H1 (cell line): ENCODE data around the gene KLHL24. TPM values are rescaled to one million over a fixed set of nuclear protein-coding genes. Genes with fewer than 3 reads are reported as not detected.

Experiments
- CTCF ChIA-PET: fragments of 300-600 bp; sonication (Branson Sonifier 250); formaldehyde crosslinking; loops from one replicate; lab custom pipeline; 2021; ENCODE audit not compliant: partially characterized antibody; lab: Charles Lee
- POLR2A ChIA-PET: fragments of 300-600 bp; sonication (Branson Sonifier 250); formaldehyde crosslinking; loops from one replicate; lab custom pipeline; 2021; ENCODE audit warnings: inconsistent platforms; ENCODE audit not compliant: partially characterized antibody; lab: Charles Lee
- DNase-seq, 2 experiments: peaks; one replicate each; pipeline versions ENCODE4 v3.0.0 to v3.0.0-alpha.2; 2010 to 2022; ENCODE audit warnings: low spot score in 2 of 2, low read depth in 1 of 2, mixed read lengths in 1 of 2
- FAIRE-seq: peaks from 2 replicates; lab custom pipeline; 2011; peaks lifted over from hg19 to GRCh38; lab: Jason Lieb, UNC
- H2AFZ ChIP-seq: 2 replicates; pipeline ENCODE4 v1.8.1; 2012; ENCODE audit warnings: low read length, inconsistent platforms
- H2AK5ac ChIP-seq: 2 replicates; pipeline ENCODE4 v1.6.1; 2013; ENCODE audit warnings: low read depth, low read length
- H2BK120ac ChIP-seq: replicated peaks from 2 replicates; pipeline ENCODE3; 2013; ENCODE audit warnings: low read depth, low read length, inconsistent platforms
- H2BK12ac ChIP-seq: 2 replicates; pipeline ENCODE4 v1.6.1; 2013; ENCODE audit warnings: low read depth, low read length
- H2BK15ac ChIP-seq: 2 replicates; pipeline ENCODE4 v1.6.1; 2013; ENCODE audit warnings: low read length
- H2BK20ac ChIP-seq: 2 replicates; pipeline ENCODE4 v1.6.1; 2013; ENCODE audit warnings: low read length
- H2BK5ac ChIP-seq: 2 replicates; pipeline ENCODE4 v1.6.1; 2013; ENCODE audit warnings: low read depth, low read length
- H3K14ac ChIP-seq: 2 replicates; pipeline ENCODE4 v1.6.1; 2013; ENCODE audit warnings: inconsistent platforms; ENCODE audit not compliant: insufficient read length
- H3K18ac ChIP-seq: 2 replicates; pipeline ENCODE4 v1.6.1; 2013; ENCODE audit warnings: low read length; ENCODE audit errors: extremely low read depth
- H3K23ac ChIP-seq: 2 replicates; pipeline ENCODE4 v1.6.1; 2013; ENCODE audit warnings: inconsistent platforms; ENCODE audit not compliant: insufficient read length
- H3K23me2 ChIP-seq: 2 replicates; pipeline ENCODE4 v1.6.1; 2013; ENCODE audit warnings: low read depth, low read length
- H3K27ac ChIP-seq: 2 replicates; pipeline ENCODE4 v1.6.1; 2011; ENCODE audit warnings: low read depth, low read length, inconsistent platforms
- H3K27me3 ChIP-seq, 4 experiments: replicated peaks in 1 of 4; 1 replicate in 1 of 4; 2 replicates in 3 of 4; pipeline versions ENCODE4 v1.6.1 to v1.8.1; 2011 to 2013; ENCODE audit warnings: low read length in 3 of 4, mild to moderate bottlenecking in 3 of 4, inconsistent platforms in 2 of 4, mixed read lengths in 2 of 4, moderate library complexity in 1 of 4; ENCODE audit not compliant: control insufficient read depth in 3 of 4, insufficient read depth in 3 of 4; ENCODE audit errors: extremely low read depth in 1 of 4
- H3K36me3 ChIP-seq, 4 experiments: 2 replicates each; pipeline versions ENCODE4 v1.6.1 to v1.8.1; 2011 to 2013; ENCODE audit warnings: mild to moderate bottlenecking in 4 of 4, low read length in 3 of 4, moderate library complexity in 2 of 4, control low read depth in 1 of 4, inconsistent platforms in 1 of 4; ENCODE audit not compliant: insufficient read depth in 4 of 4, control insufficient read depth in 2 of 4
- H3K4ac ChIP-seq: replicated peaks from 2 replicates; pipeline ENCODE3; 2013; ENCODE audit warnings: low read length, low read depth, mixed read lengths, inconsistent platforms; ENCODE audit not compliant: insufficient read length
- H3K4me1 ChIP-seq, 4 experiments: replicated peaks in 1 of 4; 1 replicate in 1 of 4; 2 replicates in 3 of 4; pipeline versions ENCODE4 v1.6.1 to v1.8.1; 2011 to 2013; ENCODE audit warnings: low read length in 3 of 4, inconsistent platforms in 2 of 4, mixed read lengths in 1 of 4; ENCODE audit not compliant: insufficient read depth in 4 of 4, control insufficient read depth in 3 of 4
- H3K4me2 ChIP-seq, 2 experiments: 2 replicates each; pipeline versions ENCODE4 v1.6.1 to v1.8.1; 2011 to 2013; ENCODE audit warnings: low read depth in 2 of 2, low read length in 2 of 2, control low read depth in 1 of 2, inconsistent platforms in 1 of 2, mild to moderate bottlenecking in 1 of 2; ENCODE audit not compliant: insufficient read depth in 1 of 2
- H3K4me3 ChIP-seq, 4 experiments: fragments of 200-600, 300-600 bp in 1 of 4; sonication (generic), shearing (Covaris generic), sonication (Bioruptor Twin) in 1 of 4; 2 replicates each; pipeline versions ENCODE4 v1.5.1 to v1.8.1; 2011 to 2016; ENCODE audit warnings: low read length in 4 of 4, low read depth in 3 of 4, control low read depth in 2 of 4, inconsistent platforms in 2 of 4, mild to moderate bottlenecking in 2 of 4, mixed read lengths in 1 of 4, moderate library complexity in 1 of 4; ENCODE audit not compliant: insufficient read depth in 2 of 4; ENCODE audit errors: extremely low read depth in 1 of 4
- H3K56ac ChIP-seq: replicated peaks from 2 replicates; pipeline ENCODE3; 2013; ENCODE audit warnings: low read depth, mild to moderate bottlenecking, mixed read lengths, low read length, inconsistent platforms; ENCODE audit not compliant: insufficient read length
- H3K79me1 ChIP-seq: 2 replicates; pipeline ENCODE4 v1.6.1; 2013; ENCODE audit warnings: low read depth, low read length, control low read depth
- H3K79me2 ChIP-seq, 2 experiments: 2 replicates each; pipeline versions ENCODE4 v1.6.1 to v1.8.1; 2012 to 2013; ENCODE audit warnings: low read length in 2 of 2, mild to moderate bottlenecking in 2 of 2, inconsistent platforms in 1 of 2; ENCODE audit not compliant: insufficient read depth in 2 of 2, control insufficient read depth in 1 of 2
- H3K9ac ChIP-seq, 4 experiments: replicated peaks in 1 of 4; 1 replicate in 1 of 4; 2 replicates in 3 of 4; pipeline versions ENCODE4 v1.6.1 to v1.8.1; 2011 to 2013; ENCODE audit warnings: low read depth in 3 of 4, low read length in 3 of 4, control low read depth in 2 of 4, mild to moderate bottlenecking in 2 of 4, moderate library complexity in 2 of 4, inconsistent platforms in 1 of 4; ENCODE audit errors: extremely low read depth in 1 of 4
- H3K9me3 ChIP-seq, 2 experiments: 2 replicates each; pipeline versions ENCODE4 v1.6.1 to v1.8.1; 2012 to 2013; ENCODE audit warnings: mild to moderate bottlenecking in 2 of 2, moderate library complexity in 2 of 2, control low read depth in 1 of 2, inconsistent platforms in 1 of 2, low read depth in 1 of 2, low read length in 1 of 2, mixed read lengths in 1 of 2; ENCODE audit not compliant: insufficient read depth in 2 of 2
- H4K20me1 ChIP-seq, 2 experiments: replicated peaks in 1 of 2; 2 replicates each; pipeline versions ENCODE3 to v1.8.1; 2011 to 2013; ENCODE audit warnings: inconsistent platforms in 2 of 2, low read length in 2 of 2, mild to moderate bottlenecking in 1 of 2; ENCODE audit not compliant: insufficient read depth in 2 of 2, control insufficient read depth in 1 of 2
- H4K5ac ChIP-seq: 2 replicates; pipeline ENCODE4 v1.6.1; 2013; ENCODE audit warnings: low read length, low read depth, mixed read lengths, inconsistent platforms; ENCODE audit not compliant: insufficient read length
- H4K8ac ChIP-seq: 2 replicates; pipeline ENCODE4 v1.8.0; 2013; ENCODE audit warnings: mild to moderate bottlenecking, moderate library complexity, low read length, inconsistent platforms; ENCODE audit not compliant: insufficient read depth; ENCODE audit errors: extremely low read depth
- H4K91ac ChIP-seq: replicated peaks from 2 replicates; pipeline ENCODE3; 2013; ENCODE audit warnings: low read length, mixed read lengths, inconsistent platforms; ENCODE audit not compliant: insufficient read length
- ASH2L ChIP-seq: fragments of 200-600, 300-600 bp; sonication (generic); IDR thresholded peaks from one replicate; pipeline ENCODE4 v1.7.1; 2017; ENCODE audit warnings: low read length
- CBX5 ChIP-seq: fragments of 300-800, 300-1000 bp; sonication (generic); IDR thresholded peaks from 2 replicates; pipeline ENCODE4 v1.7.1; 2016; ENCODE audit warnings: antibody characterized with exemption, low read length, low read depth
- CHD2 ChIP-seq: IDR thresholded peaks from 2 replicates; pipeline ENCODE4 v1.6.1; 2012; ENCODE audit warnings: low read length, improper control_type of control experiment
- CREB1 ChIP-seq: IDR thresholded peaks from 2 replicates; pipeline ENCODE4 v1.6.1; 2012; ENCODE audit warnings: inconsistent platforms
- E2F6 ChIP-seq: IDR thresholded peaks from 2 replicates; pipeline ENCODE4 v1.6.1; 2012; ENCODE audit warnings: inconsistent platforms
- FOSL1 ChIP-seq: IDR thresholded peaks from 2 replicates; pipeline ENCODE4 v1.6.1; 2011; ENCODE audit warnings: mild to moderate bottlenecking, low read depth, low read length, moderate library complexity; ENCODE audit not compliant: insufficient read depth
- JUND ChIP-seq: IDR thresholded peaks from 2 replicates; pipeline ENCODE4 v1.6.1; 2011; ENCODE audit warnings: mild to moderate bottlenecking, improper control_type of control experiment, low read length
- KDM1A ChIP-seq: fragments of 200-600, 300-600 bp; sonication (generic); IDR thresholded peaks from 2 replicates; pipeline ENCODE4 v1.7.1; 2016; ENCODE audit warnings: mild to moderate bottlenecking, low read length, borderline replicate concordance
- POLR2AphosphoS5 ChIP-seq: IDR thresholded peaks from 2 replicates; pipeline ENCODE4 v1.6.1; 2011; ENCODE audit warnings: low read depth, low read length
- RNF2 ChIP-seq: fragments of 200-900, 300-1000 bp; sonication (generic); IDR thresholded peaks from 2 replicates; pipeline ENCODE4 v1.7.1; 2016; ENCODE audit warnings: borderline replicate concordance, low read depth, mild to moderate bottlenecking, antibody characterized with exemption, low read length; ENCODE audit not compliant: poor library complexity, severe bottlenecking; ENCODE audit errors: missing control alignments
- TAF1 ChIP-seq: IDR thresholded peaks from 2 replicates; pipeline ENCODE4 v1.6.1; 2011; ENCODE audit warnings: mild to moderate bottlenecking, low read depth, low read length
- TCF12 ChIP-seq: IDR thresholded peaks from 2 replicates; pipeline ENCODE4 v1.6.1; 2011; ENCODE audit warnings: low read depth, mild to moderate bottlenecking, low read length
- polyA plus RNA-seq, 7 experiments: library from polyadenylated mRNA; depleted of rRNA in 3 of 7; stranded (reverse) in 5 of 7; unstranded in 2 of 7; fragments of >200 nt in 5 of 7; fragments of 200-250 nt in 2 of 7; gene quantifications; 1 replicate in 5 of 7; 2 replicates in 1 of 7; 4 replicates in 1 of 7; pipeline versions ENCODE4 v1.2.1 to v1.2.3, GENCODE V29; 2011 to 2013; ENCODE audit warnings: missing spikeins in 2 of 7, mixed read lengths in 2 of 7
- total RNA-seq: library from RNA; stranded (reverse); fragmentation: NEBNext Ultra II Directional; extraction: Animal tissue kit (Norgen Biotek cat#: 25700); gene quantifications from 2 replicates; pipeline ENCODE4 v1.2.1, GENCODE V29; 2021
- TF ChIP-seq, protein P1 (sequence below), 3 experiments: IDR thresholded peaks; 1 replicate in 2 of 3; 2 replicates in 1 of 3; pipeline versions ENCODE4 v1.5.1 to v1.6.1; 2011; ENCODE audit warnings: low read length in 3 of 3, mild to moderate bottlenecking in 3 of 3, inconsistent platforms in 2 of 3, low read depth in 1 of 3, moderate library complexity in 1 of 3; ENCODE audit not compliant: insufficient read depth in 1 of 3; ENCODE audit errors: control extremely low read depth in 1 of 3

The KLHL24 gene
- total and polyA plus RNA-seq, 2 of the 8 experiments (the other 6 are each of a cell fraction or from before 2014, with no cell fraction given), result 12.5 to 36.2 TPM

DNA sequence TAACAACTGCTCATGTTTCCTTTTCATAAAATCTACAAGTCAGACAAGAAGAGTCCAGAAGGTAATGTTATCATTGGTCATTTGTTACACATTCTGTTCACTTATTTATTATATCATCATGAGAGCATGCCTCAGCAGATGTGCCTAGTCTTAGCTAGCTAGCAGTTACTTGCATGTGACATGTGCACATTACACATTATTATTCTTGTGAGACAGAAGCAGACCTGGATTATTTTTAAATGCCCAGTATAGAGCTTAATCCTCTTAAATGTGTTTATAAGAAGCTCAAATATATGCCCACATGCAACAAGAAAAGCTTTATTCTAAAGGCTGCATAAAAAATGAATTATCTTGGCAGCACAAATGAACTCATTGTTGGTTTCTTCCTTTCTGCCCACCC is 74.8 kb downstream of the KLHL24 start:
- DNase-seq, result no peak
- H3K4ac ChIP-seq, result no peak overlapping the region
- POLR2A ChIA-PET, result interaction anchor here (2.6 kb wide), 1 partner anchor 11 kb away, joined by 14 read pairs; the partner anchor contains the start of gene YEATS2
- TF ChIP-seq TAF1 (no peak), RNF2 (no peak), CBX5 (no peak), ASH2L (no peak), JUND (no peak), KDM1A (no peak), TCF12 (no peak), CREB1 (no peak), CHD2 (no peak), FOSL1 (no peak), E2F6 (no peak), POLR2AphosphoS5 (no peak)
- TF ChIP-seq, protein P1, sequence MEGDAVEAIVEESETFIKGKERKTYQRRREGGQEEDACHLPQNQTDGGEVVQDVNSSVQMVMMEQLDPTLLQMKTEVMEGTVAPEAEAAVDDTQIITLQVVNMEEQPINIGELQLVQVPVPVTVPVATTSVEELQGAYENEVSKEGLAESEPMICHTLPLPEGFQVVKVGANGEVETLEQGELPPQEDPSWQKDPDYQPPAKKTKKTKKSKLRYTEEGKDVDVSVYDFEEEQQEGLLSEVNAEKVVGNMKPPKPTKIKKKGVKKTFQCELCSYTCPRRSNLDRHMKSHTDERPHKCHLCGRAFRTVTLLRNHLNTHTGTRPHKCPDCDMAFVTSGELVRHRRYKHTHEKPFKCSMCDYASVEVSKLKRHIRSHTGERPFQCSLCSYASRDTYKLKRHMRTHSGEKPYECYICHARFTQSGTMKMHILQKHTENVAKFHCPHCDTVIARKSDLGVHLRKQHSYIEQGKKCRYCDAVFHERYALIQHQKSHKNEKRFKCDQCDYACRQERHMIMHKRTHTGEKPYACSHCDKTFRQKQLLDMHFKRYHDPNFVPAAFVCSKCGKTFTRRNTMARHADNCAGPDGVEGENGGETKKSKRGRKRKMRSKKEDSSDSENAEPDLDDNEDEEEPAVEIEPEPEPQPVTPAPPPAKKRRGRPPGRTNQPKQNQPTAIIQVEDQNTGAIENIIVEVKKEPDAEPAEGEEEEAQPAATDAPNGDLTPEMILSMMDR (IDR thresholded peaks at IDR 0.05; ENCODE audit: control extremely low read depth in 1 of 3, insufficient read depth in 1 of 3, low read depth in 1 of 3, low read length in 3 of 3), result no peak

More for the DNA sequence above, 74.8 kb downstream of the KLHL24 start:
- Histone ChIP-seq H3K27ac (no peak overlapping the region), H2BK120ac (no peak overlapping the region), H3K23ac (no peak overlapping the region), H3K18ac (no peak overlapping the region), H3K4me1 (no peaks in the 10 kb centered on the region), H3K56ac (no peak overlapping the region), H4K5ac (no peak overlapping the region), H2BK12ac (no peak overlapping the region), H3K36me3 (peaks cover 0 to 4% (median 1%) of the 10 kb centered on the region in 4 experiments; a peak in 2 of 8 replicates), H3K14ac (no peak overlapping the region), H4K20me1 (peaks cover 0 to 1% of the 10 kb centered on the region in 2 experiments), H4K8ac (no peak overlapping the region), H3K9me3 (no peaks in the 10 kb centered on the region), H3K9ac (no peak overlapping the region), H3K79me2 (peaks cover 5 to 92% of the 10 kb centered on the region in 2 experiments; a peak in 3 of 4 replicates), H2BK15ac (no peak overlapping the region), H3K4me3 (no peak overlapping the region), H2BK20ac (no peak overlapping the region), H3K27me3 (no peaks in the 10 kb centered on the region), H2AK5ac (no peak overlapping the region), H3K4me2 (no peak overlapping the region), H3K79me1 (peaks cover 3% of the 10 kb centered on the region), H2BK5ac (no peak overlapping the region), H3K23me2 (no peaks in the 10 kb centered on the region), H4K91ac (no peak overlapping the region), H2AFZ (no peak overlapping the region)
- CTCF ChIA-PET, result no interaction called here
- FAIRE-seq, result no peak
